Measurements from ENCODE around the gene CAMKK1. TPM values are rescaled to one million over a fixed set of nuclear protein-coding genes. Genes with fewer than 3 reads are reported as not detected.

Gene CAMKK1
- total and polyA plus RNA-seq, 2 of the 4 experiments (the other 2 are of a cell fraction): 4.1 to 8.2 TPM

DNA sequence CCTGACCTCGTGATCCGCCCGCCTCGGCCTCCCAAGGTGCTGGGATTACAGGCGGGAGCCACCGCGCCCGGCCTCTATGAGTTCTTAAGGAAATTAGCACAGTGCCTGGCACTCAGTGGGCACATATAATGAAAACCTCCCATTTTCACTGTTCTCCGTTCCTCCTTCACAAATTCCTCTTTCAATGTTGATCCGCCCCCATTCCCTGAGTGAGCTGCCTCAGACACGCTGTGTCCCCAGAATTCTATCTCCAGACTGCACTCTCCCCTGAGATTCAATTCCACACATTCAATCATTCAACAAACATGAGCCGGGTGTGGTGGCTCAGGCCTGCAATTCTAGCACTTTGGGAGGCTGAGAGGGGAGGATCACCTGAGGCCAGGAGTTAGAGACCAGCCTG, 16.4 kb upstream of the CAMKK1 start:
- in situ Hi-C loops (cut with MboI; ENCODE audit: low sequenced_read_pairs): no loop called here
- H3K9me3 ChIP-seq (ENCODE audit: control insufficient read depth, insufficient read depth, low read length): no peaks in the 10 kb centered on the region
- H3K9me1 ChIP-seq (ENCODE audit: insufficient read depth, low read length): no peaks in the 10 kb centered on the region
- intact Hi-C loops (cut with micrococcal nuclease): no loop called here
- H3K27me3 ChIP-seq (ENCODE audit: control insufficient read depth, insufficient read depth, low read length): no peaks in the 10 kb centered on the region; the same call in 1 of the 2 replicates
- H3K56ac ChIP-seq (ENCODE audit: extremely low read depth, insufficient read depth, low read length): no peak overlapping the region
- dilution Hi-C loops (cut with HindIII; ENCODE audit: low sequenced_read_pairs, unreplicated experiment): no loop called here
- H3K4me3 ChIP-seq (ENCODE audit: insufficient read depth, low read depth, low read length): no peak overlapping the region
- no peaks in the 10 kb centered on the region for H3K36me3 ChIP-seq (ENCODE audit: control insufficient read depth, insufficient read depth, low read length)
- H2AK9ac ChIP-seq (replicated peaks; ENCODE audit: low read depth, low read length, poor library complexity): no peak overlapping the region
- no peaks in the 10 kb centered on the region for H3K79me1 ChIP-seq (ENCODE audit: low read depth in 1 of 2, low read length in 2 of 2)
- no peak overlapping the region for H3K14ac ChIP-seq (replicated peaks; ENCODE audit: low read depth, low read length)
- H3K4me2 ChIP-seq (ENCODE audit: low read depth, low read length): no peak overlapping the region
- H3K4me1 ChIP-seq (ENCODE audit: control insufficient read depth, insufficient read depth, low read length): no peaks in the 10 kb centered on the region; the same call in 1 of the 2 replicates
- ChIA-PET CTCF (no interaction called here), POLR2A (ENCODE audit: unreplicated experiment) (no interaction called here)
- no peak overlapping the region for H2AFZ ChIP-seq (replicated peaks; ENCODE audit: low read length, poor library complexity)
- no peak overlapping the region for H3K18ac ChIP-seq (ENCODE audit: low read depth, low read length)
- no peak overlapping the region for H2BK5ac ChIP-seq (ENCODE audit: low read depth, low read length, poor library complexity, severe bottlenecking)
- TF ChIP-seq ELK1 (IDR thresholded peaks at IDR 0.05; ENCODE audit: borderline replicate concordance, low read depth, low read length) (no peak), POLR2A (IDR thresholded peaks at IDR 0.05; ENCODE audit: low read depth, low read length) (no peak), RFX5 (IDR thresholded peaks at IDR 0.05; ENCODE audit: low read depth, low read length) (no peak), CHD1 (IDR thresholded peaks at IDR 0.05; ENCODE audit: low read depth, low read length) (no peak), MAFK (IDR thresholded peaks at IDR 0.05; ENCODE audit: low read depth, low read length) (no peak), MAZ (IDR thresholded peaks at IDR 0.05; ENCODE audit: borderline replicate concordance, low read depth, low read length) (no peak), MXI1 (IDR thresholded peaks at IDR 0.05; ENCODE audit: borderline replicate concordance, low read depth, low read length) (no peak), CTCF (conservative IDR thresholded peaks at IDR 0.05; ENCODE audit: low read depth, low read length) (no peak), RCOR1 (IDR thresholded peaks at IDR 0.05; ENCODE audit: insufficient replicate concordance, low read length) (no peak), FOS (IDR thresholded peaks at IDR 0.05; ENCODE audit: low read depth, low read length) (no peak), BHLHE40 (IDR thresholded peaks at IDR 0.05; ENCODE audit: low read depth, low read length) (no peak), RAD21 (IDR thresholded peaks at IDR 0.05; ENCODE audit: low read length) (no peak), NFE2L2 (IDR thresholded peaks at IDR 0.05; ENCODE audit: low read depth, low read length) (no peak), CEBPB (IDR thresholded peaks at IDR 0.05; ENCODE audit: low read depth, low read length) (no peak), SMC3 (IDR thresholded peaks at IDR 0.05; ENCODE audit: low read depth, low read length) (no peak)
- TF ChIP-seq, protein P1, sequence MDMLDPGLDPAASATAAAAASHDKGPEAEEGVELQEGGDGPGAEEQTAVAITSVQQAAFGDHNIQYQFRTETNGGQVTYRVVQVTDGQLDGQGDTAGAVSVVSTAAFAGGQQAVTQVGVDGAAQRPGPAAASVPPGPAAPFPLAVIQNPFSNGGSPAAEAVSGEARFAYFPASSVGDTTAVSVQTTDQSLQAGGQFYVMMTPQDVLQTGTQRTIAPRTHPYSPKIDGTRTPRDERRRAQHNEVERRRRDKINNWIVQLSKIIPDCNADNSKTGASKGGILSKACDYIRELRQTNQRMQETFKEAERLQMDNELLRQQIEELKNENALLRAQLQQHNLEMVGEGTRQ (IDR thresholded peaks at IDR 0.05; ENCODE audit: low read depth, low read length): no peak
- H4K8ac ChIP-seq (ENCODE audit: low read depth in 2 of 2, low read length in 2 of 2): no peak overlapping the region
- no peak overlapping the region for H2BK15ac ChIP-seq (ENCODE audit: low read depth, low read length)
- no peak overlapping the region for H3K9ac ChIP-seq (ENCODE audit: low read depth, low read length)
- H2BK20ac ChIP-seq (ENCODE audit: low read depth, low read length): no peak overlapping the region
- 0 out of 2 replicates have a peak, but pooled peaks cover 4% of the 10 kb centered on the region for H4K20me1 ChIP-seq (ENCODE audit: insufficient read depth, low read length)
- H4K91ac ChIP-seq (ENCODE audit: insufficient read depth, low read depth, low read length): no peak overlapping the region
- H2AK5ac ChIP-seq (ENCODE audit: low read depth, low read length): no peak overlapping the region
- ATAC-seq (ENCODE audit: low read depth) (no peak), DNase-seq (no peak)
- H3K27ac ChIP-seq (ENCODE audit: insufficient read depth, low read length): no peak overlapping the region
- 92% methylated on average over 2 of the region's 12 CpGs; no CpG with 5 or more reads in 1 of the 2 experiments for WGBS, 2 experiments (ENCODE audit: extremely low coverage in 2 of 2, insufficient read length in 1 of 2)
- no peak overlapping the region for H3K4ac ChIP-seq (ENCODE audit: low read depth, low read length)
- no peak overlapping the region for H3K23ac ChIP-seq (ENCODE audit: low read depth, low read length)
- H2BK120ac ChIP-seq (ENCODE audit: low read depth, low read length): no peak overlapping the region
- no peak overlapping the region for H4K5ac ChIP-seq (ENCODE audit: low read depth, low read length)
- no TSS peak for BruUV-seq (replicated peaks)
